Neural cell (in vitro differentiated cells): ENCODE results near the gene GTPBP4. TPM values are rescaled to one million over a fixed set of nuclear protein-coding genes. Genes with fewer than 3 reads are reported as not detected.

Source experiments
- H2AFZ ChIP-seq: fragments of 200-600, 300-800 bp; sonication (generic), shearing (Covaris generic); 2 replicates; pipeline ENCODE4 v1.6.0; 2014; ENCODE audit warnings: low read depth, mild to moderate bottlenecking, antibody characterized with exemption, low read length, moderate library complexity
- H3F3A ChIP-seq: fragments of 200-600 bp; shearing (Covaris generic); 2 replicates; pipeline ENCODE4 v1.6.1; 2016; ENCODE audit warnings: mild to moderate bottlenecking, moderate library complexity, mixed read lengths, antibody characterized with exemption, low read length; ENCODE audit not compliant: insufficient read depth, poor library complexity, severe bottlenecking
- H3K27ac ChIP-seq: fragments of 200-600, 300-800 bp; sonication (generic), shearing (Covaris generic); 2 replicates; pipeline ENCODE4 v1.5.1; 2014; ENCODE audit warnings: mild to moderate bottlenecking, low read length, moderate library complexity
- H3K27me3 ChIP-seq: fragments of 300-800, 200-600 bp; sonication (generic), shearing (Covaris generic); 2 replicates; pipeline ENCODE4 v1.6.0; 2014; ENCODE audit warnings: mild to moderate bottlenecking, low read depth, low read length, moderate library complexity; ENCODE audit not compliant: insufficient read depth
- H3K36me3 ChIP-seq: fragments of 300-800, 200-600 bp; sonication (generic), shearing (Covaris generic); 2 replicates; pipeline ENCODE4 v1.5.1; 2014; ENCODE audit warnings: mild to moderate bottlenecking, antibody characterized with exemption, low read length, moderate library complexity; ENCODE audit not compliant: insufficient read depth
- H3K4me2 ChIP-seq: fragments of 300-800, 200-600 bp; sonication (generic), shearing (Covaris generic); 2 replicates; pipeline ENCODE4 v1.6.0; 2014; ENCODE audit warnings: mild to moderate bottlenecking, low read length
- H3K4me3 ChIP-seq: fragments of 300-800, 200-600 bp; sonication (generic), shearing (Covaris generic); 2 replicates; pipeline ENCODE4 v1.5.1; 2014; ENCODE audit warnings: mild to moderate bottlenecking, low read length, moderate library complexity
- H3K79me2 ChIP-seq: fragments of 200-600 bp; shearing (Covaris generic); replicated peaks from 2 replicates; pipeline ENCODE4 v1.6.0; 2014; ENCODE audit warnings: mild to moderate bottlenecking, low read length, moderate library complexity; ENCODE audit not compliant: insufficient read depth
- H3K9ac ChIP-seq: fragments of 300-800, 200-600 bp; sonication (generic), shearing (Covaris generic); 2 replicates; pipeline ENCODE4 v1.6.1; 2016; ENCODE audit warnings: mild to moderate bottlenecking, low read length, mixed read lengths
- H3K9me2 ChIP-seq: fragments of 200-600 bp; shearing (Covaris generic); 2 replicates; pipeline ENCODE4 v1.6.1; 2016; ENCODE audit warnings: mild to moderate bottlenecking, low read length, mixed read lengths; ENCODE audit not compliant: insufficient read depth
- H3K9me3 ChIP-seq: fragments of 200-600, 300-800 bp; sonication (generic), shearing (Covaris generic); 2 replicates; pipeline ENCODE4 v1.6.1; 2016; ENCODE audit warnings: mild to moderate bottlenecking, mixed run types, low read length, moderate library complexity, mixed read lengths
- H4K20me1 ChIP-seq: fragments of 200-600 bp; shearing (Covaris generic); 2 replicates; pipeline ENCODE4 v1.6.1; 2016; ENCODE audit warnings: mild to moderate bottlenecking, mixed run types; ENCODE audit not compliant: insufficient read depth
- EP300 ChIP-seq: fragments of 450-650 bp; conservative IDR thresholded peaks from 2 replicates; pipeline ENCODE4 v1.6.1; 2014; ENCODE audit warnings: antibody characterized with exemption, mild to moderate bottlenecking, moderate library complexity; ENCODE audit not compliant: poor library complexity, severe bottlenecking
- EZH2 ChIP-seq: fragments of 200-600, 300-800 bp; shearing (Covaris generic), sonication (generic); IDR thresholded peaks from 2 replicates; pipeline ENCODE4 v1.6.1; 2014; ENCODE audit warnings: antibody characterized with exemption, low read length, borderline replicate concordance, mild to moderate bottlenecking; ENCODE audit not compliant: insufficient read depth, poor library complexity, severe bottlenecking
- MXI1 ChIP-seq: fragments of 450-650 bp; conservative IDR thresholded peaks from 2 replicates; pipeline ENCODE4 v1.6.1; 2014; ENCODE audit warnings: antibody characterized with exemption, mild to moderate bottlenecking; ENCODE audit not compliant: poor library complexity, severe bottlenecking
- POLR2AphosphoS5 ChIP-seq: IDR thresholded peaks from 2 replicates; pipeline ENCODE4 v1.6.1; 2012
- RAD21 ChIP-seq: fragments of 450-650 bp; conservative IDR thresholded peaks from 2 replicates; pipeline ENCODE4 v1.6.1; 2014; ENCODE audit warnings: antibody characterized with exemption, mild to moderate bottlenecking, moderate library complexity
- REST ChIP-seq: IDR thresholded peaks from 2 replicates; pipeline ENCODE4 v1.6.1; 2012; ENCODE audit warnings: borderline replicate concordance
- SMC3 ChIP-seq: fragments of 450-650 bp; conservative IDR thresholded peaks from 2 replicates; pipeline ENCODE4 v1.6.1; 2014; ENCODE audit warnings: antibody characterized with exemption, mild to moderate bottlenecking, moderate library complexity; ENCODE audit not compliant: poor library complexity
- TAF1 ChIP-seq: IDR thresholded peaks from 2 replicates; pipeline ENCODE4 v1.6.1; 2012; ENCODE audit warnings: low read depth
- polyA plus RNA-seq: library from polyadenylated mRNA; depleted of rRNA; stranded (reverse); fragments of >200 nt; gene quantifications from 2 replicates; pipeline ENCODE4 v1.2.3, GENCODE V29; 2014
- TF ChIP-seq, protein P1 (sequence below): fragments of 450-650 bp; IDR thresholded peaks from 2 replicates; pipeline ENCODE4 v1.5.1; 2014; ENCODE audit warnings: antibody characterized with exemption, mild to moderate bottlenecking, moderate library complexity; ENCODE audit not compliant: poor library complexity, severe bottlenecking

GTPBP4 gene
- polyA plus RNA-seq, 1 donor from 2014 or later = 32.7 TPM

GRCh38 chr10:1010703-1011102, 22.5 kb downstream of the GTPBP4 start:
- TF ChIP-seq POLR2AphosphoS5 = no peak
- TF ChIP-seq TAF1 = no peak
- TF ChIP-seq REST = no peak
- no peak for TF ChIP-seq MXI1
- no peak for TF ChIP-seq EP300
- no peak for TF ChIP-seq EZH2
- TF ChIP-seq, protein P1, sequence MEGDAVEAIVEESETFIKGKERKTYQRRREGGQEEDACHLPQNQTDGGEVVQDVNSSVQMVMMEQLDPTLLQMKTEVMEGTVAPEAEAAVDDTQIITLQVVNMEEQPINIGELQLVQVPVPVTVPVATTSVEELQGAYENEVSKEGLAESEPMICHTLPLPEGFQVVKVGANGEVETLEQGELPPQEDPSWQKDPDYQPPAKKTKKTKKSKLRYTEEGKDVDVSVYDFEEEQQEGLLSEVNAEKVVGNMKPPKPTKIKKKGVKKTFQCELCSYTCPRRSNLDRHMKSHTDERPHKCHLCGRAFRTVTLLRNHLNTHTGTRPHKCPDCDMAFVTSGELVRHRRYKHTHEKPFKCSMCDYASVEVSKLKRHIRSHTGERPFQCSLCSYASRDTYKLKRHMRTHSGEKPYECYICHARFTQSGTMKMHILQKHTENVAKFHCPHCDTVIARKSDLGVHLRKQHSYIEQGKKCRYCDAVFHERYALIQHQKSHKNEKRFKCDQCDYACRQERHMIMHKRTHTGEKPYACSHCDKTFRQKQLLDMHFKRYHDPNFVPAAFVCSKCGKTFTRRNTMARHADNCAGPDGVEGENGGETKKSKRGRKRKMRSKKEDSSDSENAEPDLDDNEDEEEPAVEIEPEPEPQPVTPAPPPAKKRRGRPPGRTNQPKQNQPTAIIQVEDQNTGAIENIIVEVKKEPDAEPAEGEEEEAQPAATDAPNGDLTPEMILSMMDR = no peak
- H3K36me3 ChIP-seq = peaks cover 5% of the 10 kb centered on the region
- no peaks in the 10 kb centered on the region for H3K27me3 ChIP-seq
- H3K79me2 ChIP-seq = no peaks in the 10 kb centered on the region
- no peaks in the 10 kb centered on the region for H3K9me2 ChIP-seq
- no peaks in the 10 kb centered on the region for H3F3A ChIP-seq
- no peak overlapping the region for H3K27ac ChIP-seq
- H3K4me3 ChIP-seq = no peak overlapping the region
- H3K9me3 ChIP-seq = no peaks in the 10 kb centered on the region
- H4K20me1 ChIP-seq = no peaks in the 10 kb centered on the region
- H2AFZ ChIP-seq = no peak overlapping the region
- no peak overlapping the region for H3K9ac ChIP-seq
- H3K4me2 ChIP-seq = no peak overlapping the region

- H3K27me3 ChIP-seq = no peaks in the 10 kb centered on the region
- H3K27ac ChIP-seq = no peak overlapping the region
- no peak overlapping the region for H2AFZ ChIP-seq
- no peak overlapping the region for H3K4me2 ChIP-seq
- H3K9ac ChIP-seq = no peak overlapping the region
- no peaks in the 10 kb centered on the region for H3K79me2 ChIP-seq
- TF ChIP-seq SMC3 = no peak
- TF ChIP-seq REST = no peak
- TF ChIP-seq TAF1 = no peak
- TF ChIP-seq MXI1 = no peak
- TF ChIP-seq, protein P1 = no peak
- TF ChIP-seq POLR2AphosphoS5 = no peak
- no peak for TF ChIP-seq EP300
- no peak for TF ChIP-seq RAD21
- no peak for TF ChIP-seq EZH2
- no peak overlapping the region for H3K4me3 ChIP-seq
- H3F3A ChIP-seq = no peaks in the 10 kb centered on the region
- peaks cover 5% of the 10 kb centered on the region for H3K36me3 ChIP-seq
- H4K20me1 ChIP-seq = no peaks in the 10 kb centered on the region
- no peaks in the 10 kb centered on the region for H3K9me3 ChIP-seq
- no peaks in the 10 kb centered on the region for H3K9me2 ChIP-seq
Measured at GRCh38 chr10:1011696-1012095, 23.5 kb downstream of the GTPBP4 start.
